ENCODE results near the gene TOP1. TPM values are rescaled to one million over a fixed set of nuclear protein-coding genes. Genes with fewer than 3 reads are reported as not detected.

TOP1 gene
- polyA plus RNA-seq, 2 donors = 25.7 to 27.0 TPM

DNA sequence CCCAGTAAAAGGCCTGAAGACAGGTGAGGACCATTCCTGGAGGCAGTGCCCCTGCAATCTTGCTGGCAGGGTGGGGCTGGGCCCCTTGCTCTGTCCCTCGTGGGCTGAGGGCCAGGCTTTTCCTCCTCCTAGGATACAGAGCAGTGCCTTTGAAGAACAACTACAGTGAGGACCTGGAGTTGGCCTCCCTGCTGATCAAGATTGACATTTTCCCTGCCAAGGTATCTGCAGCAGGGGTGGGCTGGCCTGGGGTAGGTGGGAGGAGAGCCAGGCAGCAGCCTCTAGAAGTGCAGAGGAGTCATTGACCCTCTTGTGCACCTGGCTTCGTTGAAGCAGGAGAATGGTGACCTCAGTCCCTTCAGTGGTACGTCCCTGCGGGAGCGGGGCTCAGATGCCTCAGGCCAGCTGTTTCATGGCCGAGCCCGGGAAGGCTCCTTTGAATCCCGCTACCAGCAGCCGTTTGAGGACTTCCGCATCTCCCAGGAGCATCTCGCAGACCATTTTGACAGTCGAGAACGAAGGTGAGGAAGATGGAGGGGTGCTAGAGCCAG lies 145.2 kb downstream of the TOP1 start:
- peak overlapping the region; percentile 48 to 52 for H3K27ac ChIP-seq (ENCODE audit: low read depth in 2 of 2, low read length in 1 of 2)

More for the DNA sequence above, 145.2 kb downstream of the TOP1 start:
- no peak overlapping the region for H3K4me3 ChIP-seq (ENCODE audit: low read depth in 1 of 2, low read length in 2 of 2)
- H3K9me3 ChIP-seq (ENCODE audit: control insufficient read depth in 2 of 2, insufficient read depth in 1 of 2, low read depth in 1 of 2, low read length in 1 of 2) = no peaks in the 10 kb centered on the region
- 92 to 94% methylated on average over 13 of the region's 13 CpGs for WGBS, 2 donors
- H3K27me3 ChIP-seq (ENCODE audit: control insufficient read depth in 1 of 2, insufficient read depth in 2 of 2, low read length in 2 of 2) = no peaks in the 10 kb centered on the region
- peaks cover 2 to 12% of the 10 kb centered on the region in 2 donors for H3K4me1 ChIP-seq (ENCODE audit: control insufficient read depth in 2 of 2, insufficient read depth in 2 of 2, low read length in 1 of 2)
- peaks cover 7 to 41% of the 10 kb centered on the region in 2 donors for H3K36me3 ChIP-seq (ENCODE audit: control insufficient read depth in 2 of 2, insufficient read depth in 2 of 2, low read length in 1 of 2)

Other genes with a start within 250 kb of the TOP1 start
- gene PLCG1, start 108.7 kb downstream of the TOP1 start, polyA plus RNA-seq = 10 to 100 TPM; 26.2 to 45.3 TPM

All from esophagus (tissue), 2 donors.